ENCODE results near the gene PDE5A. TPM values are rescaled to one million over a fixed set of nuclear protein-coding genes. Genes with fewer than 3 reads are reported as not detected.

The PDE5A gene
- total RNA-seq, 1 donor from 2014 or later: 9.1 TPM

DNA sequence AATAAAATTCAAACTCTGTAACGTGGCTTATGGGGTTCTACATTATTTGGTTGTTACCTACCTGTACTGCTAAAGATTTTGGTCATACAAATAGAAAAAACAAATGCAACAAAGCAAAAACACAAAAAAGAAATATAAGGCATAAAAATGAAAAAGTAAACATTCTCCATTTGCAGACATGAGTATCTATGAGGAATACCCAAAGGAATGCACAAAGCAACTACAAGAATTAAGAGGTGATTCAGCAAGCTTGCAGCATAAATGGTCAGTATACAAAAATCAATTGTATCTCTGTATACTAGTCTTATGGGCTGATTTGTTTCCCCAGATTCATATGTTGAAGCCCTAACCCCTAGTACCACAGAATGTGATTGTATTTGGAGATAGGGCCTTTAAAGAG is 3.6 kb upstream of the PDE5A start:
- Mint-ChIP-seq H3K4me3 (ENCODE audit: unreplicated experiment) (no peak overlapping the region), H3K27me3 (ENCODE audit: unreplicated experiment) (no peaks in the 10 kb centered on the region), H3K4me1 (ENCODE audit: unreplicated experiment) (peaks cover 11% of the 10 kb centered on the region), H3K27ac (ENCODE audit: unreplicated experiment) (no peak overlapping the region), H3K36me3 (ENCODE audit: unreplicated experiment) (no peaks in the 10 kb centered on the region), H3K9me3 (ENCODE audit: unreplicated experiment) (no peaks in the 10 kb centered on the region)
- TF ChIP-seq, protein P1, sequence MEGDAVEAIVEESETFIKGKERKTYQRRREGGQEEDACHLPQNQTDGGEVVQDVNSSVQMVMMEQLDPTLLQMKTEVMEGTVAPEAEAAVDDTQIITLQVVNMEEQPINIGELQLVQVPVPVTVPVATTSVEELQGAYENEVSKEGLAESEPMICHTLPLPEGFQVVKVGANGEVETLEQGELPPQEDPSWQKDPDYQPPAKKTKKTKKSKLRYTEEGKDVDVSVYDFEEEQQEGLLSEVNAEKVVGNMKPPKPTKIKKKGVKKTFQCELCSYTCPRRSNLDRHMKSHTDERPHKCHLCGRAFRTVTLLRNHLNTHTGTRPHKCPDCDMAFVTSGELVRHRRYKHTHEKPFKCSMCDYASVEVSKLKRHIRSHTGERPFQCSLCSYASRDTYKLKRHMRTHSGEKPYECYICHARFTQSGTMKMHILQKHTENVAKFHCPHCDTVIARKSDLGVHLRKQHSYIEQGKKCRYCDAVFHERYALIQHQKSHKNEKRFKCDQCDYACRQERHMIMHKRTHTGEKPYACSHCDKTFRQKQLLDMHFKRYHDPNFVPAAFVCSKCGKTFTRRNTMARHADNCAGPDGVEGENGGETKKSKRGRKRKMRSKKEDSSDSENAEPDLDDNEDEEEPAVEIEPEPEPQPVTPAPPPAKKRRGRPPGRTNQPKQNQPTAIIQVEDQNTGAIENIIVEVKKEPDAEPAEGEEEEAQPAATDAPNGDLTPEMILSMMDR (IDR thresholded peaks at IDR 0.05): no peak
- no peak for DNase-seq (ENCODE audit: extremely low spot score, unreplicated experiment)

DNA sequence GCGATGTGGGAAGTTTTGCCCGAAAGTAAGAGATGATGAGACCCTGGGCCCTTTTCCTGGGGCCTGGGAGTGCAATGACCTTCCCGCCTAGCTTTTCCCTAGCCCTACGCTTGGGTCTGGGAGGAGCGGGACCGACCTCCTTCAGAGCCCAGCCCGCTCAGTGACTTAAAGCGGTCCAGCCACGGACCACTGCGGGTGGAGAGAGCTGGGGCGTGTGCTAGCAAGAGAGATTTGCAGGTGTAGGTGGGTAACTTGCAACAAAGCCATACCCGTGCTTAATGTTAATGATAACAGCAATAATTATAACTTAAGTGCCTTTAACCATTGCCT is 503 bp upstream of the PDE5A start:
- no peaks in the 10 kb centered on the region for H3K27me3 Mint-ChIP-seq (ENCODE audit: unreplicated experiment)
- TF ChIP-seq, protein P1 (IDR thresholded peaks at IDR 0.05): no peak
- no peaks in the 10 kb centered on the region for H3K36me3 Mint-ChIP-seq (ENCODE audit: unreplicated experiment)
- H3K4me1 Mint-ChIP-seq (ENCODE audit: unreplicated experiment): peaks cover 23% of the 10 kb centered on the region
- H3K9me3 Mint-ChIP-seq (ENCODE audit: unreplicated experiment): no peaks in the 10 kb centered on the region
- peak overlapping the region; percentile 90 for H3K4me3 Mint-ChIP-seq (ENCODE audit: unreplicated experiment)
- peak overlapping the region; percentile 81 for H3K27ac Mint-ChIP-seq (ENCODE audit: unreplicated experiment)
- DNase-seq (ENCODE audit: extremely low spot score, unreplicated experiment): no peak

DNA sequence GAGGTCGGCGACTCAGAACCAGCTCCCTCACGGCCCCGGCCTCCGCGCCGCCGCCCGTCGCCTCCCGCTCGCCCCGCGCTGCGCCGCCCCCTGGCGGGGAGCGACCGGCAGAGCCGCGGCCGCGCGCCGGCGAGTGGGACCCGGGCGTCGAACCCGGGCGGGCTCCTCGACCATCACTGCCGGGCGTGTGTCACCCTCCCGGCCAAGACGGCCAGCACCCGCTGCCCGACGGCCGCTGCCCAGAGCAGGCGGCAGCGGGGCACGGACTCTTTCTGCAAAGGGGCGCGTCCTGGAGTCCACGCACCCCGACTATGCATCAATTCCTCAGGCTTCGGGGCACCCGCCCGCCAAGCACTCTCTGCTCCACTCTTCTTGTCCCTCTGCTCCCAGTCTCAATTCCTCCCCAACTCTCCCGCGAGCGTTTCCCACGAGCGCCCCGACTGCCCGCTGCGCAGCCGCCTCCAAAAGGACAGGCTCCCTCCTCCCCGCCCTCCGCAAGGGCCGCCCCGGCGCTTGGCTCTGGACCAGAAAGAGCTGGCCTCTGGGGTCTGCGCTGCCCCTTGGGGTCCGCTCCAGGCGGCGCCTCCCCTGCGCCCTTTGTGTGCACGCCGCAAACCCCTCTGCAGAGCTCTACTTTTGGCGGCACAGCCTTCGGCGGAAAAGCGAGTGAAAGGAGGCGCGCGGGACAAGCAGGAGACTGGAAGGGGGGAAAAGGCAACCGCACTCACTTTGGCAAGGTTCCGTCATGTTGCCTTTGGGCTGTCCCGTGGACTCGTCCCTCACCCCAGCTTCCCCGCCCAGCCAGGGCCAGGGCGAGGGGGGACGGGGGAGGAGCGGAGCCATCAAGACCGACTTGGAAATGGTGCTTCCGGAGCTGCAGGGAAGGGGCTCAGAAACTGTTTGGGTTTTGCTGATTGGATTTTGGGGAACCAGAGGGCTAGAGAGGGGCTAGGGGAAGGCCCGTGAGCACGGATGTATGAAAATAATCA is 1.0 kb downstream of the PDE5A start:
- TF ChIP-seq, protein P1 (IDR thresholded peaks at IDR 0.05): peak; percentile 68
- Mint-ChIP-seq H3K27ac (ENCODE audit: unreplicated experiment) (peak overlapping the region; percentile 91), H3K4me3 (ENCODE audit: unreplicated experiment) (peak overlapping the region; percentile 90), H3K36me3 (ENCODE audit: unreplicated experiment) (no peaks in the 10 kb centered on the region), H3K9me3 (ENCODE audit: unreplicated experiment) (no peaks in the 10 kb centered on the region), H3K27me3 (ENCODE audit: unreplicated experiment) (no peaks in the 10 kb centered on the region), H3K4me1 (ENCODE audit: unreplicated experiment) (peaks cover 24% of the 10 kb centered on the region)
- DNase-seq (ENCODE audit: extremely low spot score, unreplicated experiment): peak; percentile 86

- Mint-ChIP-seq H3K9me3 (ENCODE audit: unreplicated experiment) (no peaks in the 10 kb centered on the region), H3K4me3 (ENCODE audit: unreplicated experiment) (peak overlapping the region; percentile 82), H3K4me1 (ENCODE audit: unreplicated experiment) (peaks cover 21% of the 10 kb centered on the region), H3K27ac (ENCODE audit: unreplicated experiment) (peak overlapping the region; percentile 78), H3K27me3 (ENCODE audit: unreplicated experiment) (no peaks in the 10 kb centered on the region), H3K36me3 (ENCODE audit: unreplicated experiment) (no peaks in the 10 kb centered on the region)
- no peak for DNase-seq (ENCODE audit: extremely low spot score, unreplicated experiment)
- TF ChIP-seq, protein P1 (IDR thresholded peaks at IDR 0.05): no peak
Observed at GRCh38 chr4:119626943-119627266, 1.7 kb downstream of the PDE5A start.

- Mint-ChIP-seq H3K4me1 (ENCODE audit: unreplicated experiment) (peaks cover 21% of the 10 kb centered on the region), H3K4me3 (ENCODE audit: unreplicated experiment) (peak overlapping the region; percentile 82), H3K27me3 (ENCODE audit: unreplicated experiment) (no peaks in the 10 kb centered on the region), H3K27ac (ENCODE audit: unreplicated experiment) (peak overlapping the region; percentile 78), H3K36me3 (ENCODE audit: unreplicated experiment) (no peaks in the 10 kb centered on the region), H3K9me3 (ENCODE audit: unreplicated experiment) (no peaks in the 10 kb centered on the region)
- TF ChIP-seq, protein P1 (IDR thresholded peaks at IDR 0.05): no peak
- DNase-seq (ENCODE audit: extremely low spot score, unreplicated experiment): no peak
Observed at GRCh38 chr4:119626420-119626819, 2.2 kb downstream of the PDE5A start.

Measured in osteocyte (in vitro differentiated cells).